ENCODE measurements around the gene SPACA5. TPM values are rescaled to one million over a fixed set of nuclear protein-coding genes. Genes with fewer than 3 reads are reported as not detected.

Gene SPACA5
- not detected in 5 replicates for total RNA-seq (2022; extraction: Qiagen RNA extraction)

DNA sequence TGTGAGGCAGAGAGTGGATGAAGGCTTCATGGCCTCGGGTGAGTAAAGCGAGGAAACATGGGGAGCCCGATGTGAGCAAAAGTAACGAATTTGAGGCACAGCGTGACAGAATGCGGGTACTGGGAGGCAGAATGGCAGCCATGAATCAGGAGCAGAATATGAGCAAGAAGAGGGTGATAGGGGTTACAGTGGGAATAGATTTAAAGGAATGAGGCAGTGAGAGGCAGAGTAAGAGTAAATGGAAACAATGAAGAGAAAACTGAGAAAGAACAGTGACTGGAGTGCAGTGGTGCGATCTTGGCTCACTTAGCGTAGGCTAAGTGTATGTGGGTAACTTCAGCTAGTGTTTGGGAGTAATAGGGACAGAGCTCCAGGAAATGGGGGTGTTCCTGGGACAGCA is at the start of gene SPACA5:
TSS of gene SPACA5 (plus strand) at position 301 of the 400 bp plus-strand sequence. CDS start 815 bp downstream, outside the sequence.

DNA sequence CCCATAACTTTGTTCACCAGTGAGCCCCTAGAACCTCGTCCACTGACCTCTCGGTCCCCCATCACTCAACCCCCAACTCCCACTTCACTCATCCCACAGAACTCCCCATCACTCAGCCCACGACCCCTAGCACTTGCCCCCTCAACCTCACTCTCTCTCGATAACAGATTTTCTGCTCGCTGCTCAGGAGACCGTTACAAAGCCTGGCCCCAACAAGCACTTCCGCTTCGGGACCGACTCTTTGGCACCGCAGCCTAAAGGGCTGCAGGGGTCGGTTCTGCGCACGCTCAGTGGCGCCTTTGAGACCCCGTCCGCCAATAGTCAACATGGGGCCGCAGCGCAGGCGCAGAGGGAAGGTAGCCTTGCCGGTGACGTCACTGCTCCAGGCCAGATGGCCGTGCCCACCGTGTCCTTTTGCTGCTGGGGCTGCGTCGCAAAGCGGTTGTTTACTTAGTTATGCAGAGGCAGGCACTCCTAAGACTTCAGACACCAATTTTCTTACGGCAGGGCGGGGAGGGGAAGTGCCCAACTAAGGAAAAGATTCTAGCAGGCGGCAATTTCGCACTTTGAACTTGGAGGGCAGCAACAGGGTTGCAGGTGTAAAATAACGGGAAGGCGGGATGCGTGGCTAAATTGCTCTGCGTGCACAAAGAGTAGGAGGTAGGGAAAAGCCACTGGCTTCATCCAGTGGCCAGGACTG is 2.9 kb upstream of the SPACA5 start, which contains the start of gene ZNF182:
TSS of gene ZNF182 (minus strand) at position 232 of the 700 bp plus-strand sequence. CDS start 1,380 bp downstream, outside the sequence.

Other genes with a start within 250 kb of the SPACA5 start
- 4.0 to 8.2 TPM (median 6.1 TPM) in 5 replicates for gene ZNF81, start 170.1 kb upstream of the SPACA5 start, total RNA-seq (2022; extraction: Qiagen RNA extraction)
- gene ZNF182, start 3.0 kb upstream of the SPACA5 start, total RNA-seq (2022; extraction: Qiagen RNA extraction) = 3.3 to 4.4 TPM (median 3.4 TPM) in 5 replicates
- gene ZNF630, start 64.7 kb downstream of the SPACA5 start, total RNA-seq (2022; extraction: Qiagen RNA extraction) = 0.14 to 0.40 TPM (median 0.21 TPM) in 5 replicates
- gene SPACA5B, start 123.6 kb downstream of the SPACA5 start, total RNA-seq (2022; extraction: Qiagen RNA extraction) = not detected in 5 replicates
- gene SSX5, start 189.8 kb downstream of the SPACA5 start, total RNA-seq (2022; extraction: Qiagen RNA extraction) = not detected in 5 replicates
- not detected in 5 replicates for gene SSX1, start 248.4 kb downstream of the SPACA5 start, total RNA-seq (2022; extraction: Qiagen RNA extraction)